Inflammatory macrophage treated with lipopolysaccharide for 1 hour (primary cell): ENCODE data around the gene ASNS.

ENCODE experiments used
- DNase-seq, 2 donors: peaks; one replicate each; pipeline ENCODE4 v3.0.0-alpha.2; 2020 to 2022

Gene ASNS

DNA sequence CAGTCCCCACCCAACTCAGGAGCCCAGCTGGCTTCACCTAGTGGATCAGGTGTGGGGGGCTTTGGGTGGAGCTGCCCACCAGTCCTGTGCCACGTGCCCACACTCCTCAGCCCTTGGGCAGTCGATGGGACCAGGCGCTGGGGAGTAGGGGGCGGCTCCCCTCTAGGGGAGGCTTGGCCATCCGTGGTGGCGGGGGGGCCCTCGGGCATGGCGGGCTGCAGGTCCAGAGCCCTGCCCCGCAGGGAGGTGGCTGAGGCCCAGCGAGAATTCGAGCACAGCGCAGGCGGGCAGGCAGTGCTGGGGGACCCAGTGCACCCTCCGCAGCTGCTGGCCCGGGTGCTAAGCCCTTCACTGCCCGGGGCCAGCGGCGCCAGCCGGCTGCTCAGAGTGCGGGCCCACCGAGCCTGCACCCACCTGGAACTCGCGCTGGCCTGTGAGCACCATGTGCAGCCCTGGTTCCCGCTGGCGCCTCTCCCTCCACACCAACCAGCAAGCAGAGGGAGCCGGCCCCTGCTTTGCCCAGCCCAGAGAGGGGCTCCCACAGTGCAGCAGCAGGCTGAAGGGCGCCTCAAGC is 29.3 kb downstream of the ASNS start:
- no peak for DNase-seq

DNA sequence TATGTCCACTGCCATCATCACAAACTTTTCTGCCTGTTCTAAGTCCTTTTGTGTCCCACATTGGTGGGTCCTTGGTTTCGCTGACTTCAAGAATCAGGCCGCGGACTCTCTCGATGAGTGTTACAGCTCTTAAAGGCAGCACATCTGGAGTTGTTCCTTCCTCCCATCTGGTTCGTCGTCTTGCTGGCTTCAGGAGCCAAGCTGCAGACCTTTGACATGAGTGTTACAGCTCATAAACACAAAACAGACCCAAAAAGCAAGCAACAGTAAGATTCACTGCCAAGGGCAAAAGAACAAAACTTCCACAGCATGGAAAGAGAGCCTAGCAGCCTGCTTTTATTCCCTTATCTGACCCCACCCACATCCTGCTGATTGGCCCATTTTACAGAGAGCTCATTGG is 30.2 kb downstream of the ASNS start:
- no peak for DNase-seq

DNA sequence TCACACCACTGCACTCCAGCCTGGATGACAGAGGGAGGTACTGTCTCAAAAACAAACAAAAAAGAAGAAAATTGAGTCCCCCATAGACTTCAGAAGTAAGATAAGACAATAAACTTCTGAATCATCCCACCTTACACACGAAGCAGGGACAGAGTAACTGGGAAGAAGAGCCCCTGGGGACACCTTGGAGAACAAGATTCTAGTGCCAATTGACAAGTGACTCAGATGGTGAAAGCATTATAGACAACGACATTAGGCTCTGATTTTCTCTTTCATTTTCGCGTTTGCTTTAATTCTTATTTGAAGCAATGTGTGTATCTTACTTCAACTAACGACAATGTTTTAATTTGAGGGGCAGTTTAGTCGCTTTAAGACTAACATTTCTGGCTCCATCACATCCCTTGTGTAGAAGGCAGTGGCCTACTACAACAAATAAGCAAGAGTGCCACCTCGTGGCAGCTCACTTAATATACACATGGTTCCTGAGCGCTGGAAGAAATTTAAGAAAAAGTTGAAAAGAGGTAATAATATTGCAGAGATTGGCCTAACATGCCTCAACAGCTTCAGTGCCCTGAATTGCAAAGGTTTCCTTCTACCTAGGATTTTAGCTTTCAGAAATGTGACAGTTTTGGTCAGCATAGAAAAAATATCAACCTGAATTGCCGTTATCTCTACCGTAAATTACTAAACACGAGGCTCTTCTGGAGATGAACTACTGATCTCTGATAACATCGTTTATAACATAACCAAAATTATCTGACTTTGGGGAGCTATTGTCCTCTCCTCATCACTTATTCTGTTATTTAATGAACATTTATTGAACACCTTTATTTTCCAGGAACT is 36.7 kb downstream of the ASNS start:
- peak; percentile 38 to 73 for DNase-seq

DNA sequence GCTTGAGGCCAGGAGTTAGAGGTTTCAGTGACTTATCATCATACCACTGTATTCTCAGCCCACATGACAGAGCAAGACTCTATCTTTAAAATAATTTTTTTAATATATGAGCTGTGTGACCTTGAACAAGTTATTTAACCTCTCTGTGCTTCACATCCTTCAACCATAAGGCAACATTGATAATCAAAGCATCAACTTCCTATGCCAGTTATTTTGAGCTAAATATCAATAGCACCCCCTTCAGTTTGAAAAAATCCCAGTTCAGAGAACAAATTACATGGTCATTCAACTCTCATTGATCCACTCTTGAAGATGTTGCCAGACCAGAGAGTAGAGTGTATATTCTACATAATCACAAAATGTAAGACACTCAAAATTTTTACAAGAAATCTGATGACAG is 53.0 kb downstream of the ASNS start:
- no peak for DNase-seq

DNA sequence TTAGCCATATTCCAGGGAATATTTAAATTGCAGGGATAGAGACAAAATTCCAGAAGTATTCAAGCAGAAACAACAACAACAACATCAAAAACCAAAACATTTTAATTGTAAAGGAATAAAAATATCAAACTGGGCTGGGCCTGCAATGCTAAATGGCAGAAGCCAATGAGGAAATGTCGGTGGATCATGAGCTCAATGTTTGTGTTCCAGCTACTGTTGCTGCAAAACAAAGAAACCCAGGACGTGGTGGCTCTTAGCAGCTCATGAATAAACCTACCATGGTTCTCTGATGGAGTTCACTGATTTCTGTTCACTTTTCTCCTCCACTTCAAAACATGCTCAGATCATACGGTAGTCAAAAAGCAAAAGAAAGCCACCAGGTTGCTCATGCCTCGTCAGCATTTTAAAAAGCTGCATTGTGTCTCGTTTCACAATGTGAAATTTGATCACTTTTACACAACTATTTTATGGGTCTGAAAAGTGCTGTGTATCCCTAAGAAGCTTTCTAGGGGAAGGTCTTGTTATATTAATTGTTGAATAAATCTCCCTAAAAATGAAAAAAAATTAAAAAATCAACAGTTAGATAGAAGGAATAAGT is 54.0 kb downstream of the ASNS start:
- no peak for DNase-seq
